Thyroid gland (tissue), 4 donors: ENCODE measurements around the gene MAP2K5.

Experiments
- POLR2A ChIP-seq, 2 donors: fragments of 450-650 bp; IDR thresholded peaks; one replicate each; pipeline ENCODE4 v1.6.1; 2017; ENCODE audit warnings: antibody characterized with exemption in 2 of 2, mild to moderate bottlenecking in 2 of 2, moderate library complexity in 1 of 2
- TF ChIP-seq, protein P1 (sequence below), 6 experiments: fragments of 200-600 bp in 3 of 6; fragments of 450-650 bp in 3 of 6; sonication (generic) in 3 of 6; IDR thresholded peaks; one replicate each; pipeline ENCODE4 v1.5.1; 2016 to 2019; ENCODE audit warnings: antibody characterized with exemption in 6 of 6, mild to moderate bottlenecking in 2 of 6, inconsistent platforms in 1 of 6, moderate library complexity in 1 of 6

DNA sequence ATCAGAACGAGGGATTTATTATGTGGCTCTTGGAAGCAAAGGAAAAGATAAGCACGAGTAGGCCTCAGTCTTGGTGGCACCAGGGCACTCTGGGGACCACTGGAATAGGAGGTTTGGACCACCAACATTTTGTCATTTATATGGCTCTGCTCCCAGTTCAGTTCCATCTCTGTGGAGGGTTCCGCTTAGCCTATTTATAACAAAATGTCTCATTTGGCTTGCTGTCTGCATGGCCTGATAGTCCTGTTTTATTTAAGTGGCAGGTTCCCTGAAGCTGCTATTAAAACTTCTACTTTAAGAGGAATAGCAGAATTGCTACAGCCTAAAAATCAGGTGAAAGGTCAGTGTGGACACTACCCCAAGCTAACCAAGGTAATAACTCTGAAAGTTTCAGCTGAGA lies 27.2 kb downstream of the MAP2K5 start:
- no peak for TF ChIP-seq POLR2A (IDR thresholded peaks at IDR 0.05)
- TF ChIP-seq, protein P1, sequence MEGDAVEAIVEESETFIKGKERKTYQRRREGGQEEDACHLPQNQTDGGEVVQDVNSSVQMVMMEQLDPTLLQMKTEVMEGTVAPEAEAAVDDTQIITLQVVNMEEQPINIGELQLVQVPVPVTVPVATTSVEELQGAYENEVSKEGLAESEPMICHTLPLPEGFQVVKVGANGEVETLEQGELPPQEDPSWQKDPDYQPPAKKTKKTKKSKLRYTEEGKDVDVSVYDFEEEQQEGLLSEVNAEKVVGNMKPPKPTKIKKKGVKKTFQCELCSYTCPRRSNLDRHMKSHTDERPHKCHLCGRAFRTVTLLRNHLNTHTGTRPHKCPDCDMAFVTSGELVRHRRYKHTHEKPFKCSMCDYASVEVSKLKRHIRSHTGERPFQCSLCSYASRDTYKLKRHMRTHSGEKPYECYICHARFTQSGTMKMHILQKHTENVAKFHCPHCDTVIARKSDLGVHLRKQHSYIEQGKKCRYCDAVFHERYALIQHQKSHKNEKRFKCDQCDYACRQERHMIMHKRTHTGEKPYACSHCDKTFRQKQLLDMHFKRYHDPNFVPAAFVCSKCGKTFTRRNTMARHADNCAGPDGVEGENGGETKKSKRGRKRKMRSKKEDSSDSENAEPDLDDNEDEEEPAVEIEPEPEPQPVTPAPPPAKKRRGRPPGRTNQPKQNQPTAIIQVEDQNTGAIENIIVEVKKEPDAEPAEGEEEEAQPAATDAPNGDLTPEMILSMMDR (IDR thresholded peaks at IDR 0.05), result no peak
